Measurements from ENCODE around the gene SUPT3H.

SUPT3H gene

DNA sequence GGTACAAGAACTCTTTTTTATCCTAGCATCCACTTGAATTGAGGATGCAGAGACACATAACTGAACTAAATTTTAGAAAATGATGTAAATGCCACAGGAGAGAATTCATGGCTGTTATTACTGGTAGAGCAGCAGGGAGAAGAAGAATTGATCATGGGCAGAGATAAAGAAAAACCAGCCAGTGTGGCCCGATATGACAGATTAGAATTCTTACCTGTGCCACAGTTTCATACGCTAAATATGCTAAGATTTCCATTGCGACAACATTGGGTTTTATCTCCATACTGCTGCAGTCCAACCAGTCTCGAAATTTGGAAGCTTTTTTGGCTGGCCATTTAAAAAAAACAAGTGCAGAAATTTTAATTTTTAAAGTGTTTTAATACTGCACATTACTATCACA is 423.5 kb downstream of the SUPT3H start:
- Histone ChIP-seq H3K36me3 (ENCODE audit: insufficient read depth, low read length) (no peaks in the 10 kb centered on the region; the same call in 1 of the 2 replicates), H3K9me3 (ENCODE audit: control insufficient read depth, insufficient read depth, low read length) (peaks cover 7% of the 10 kb centered on the region; the same call in 1 of the 2 replicates), H3K9ac (ENCODE audit: low read depth, low read length) (no peak overlapping the region), H3K4me1 (ENCODE audit: insufficient read depth, low read length) (peaks cover 6% of the 10 kb centered on the region; the same call in 1 of the 2 replicates)

DNA sequence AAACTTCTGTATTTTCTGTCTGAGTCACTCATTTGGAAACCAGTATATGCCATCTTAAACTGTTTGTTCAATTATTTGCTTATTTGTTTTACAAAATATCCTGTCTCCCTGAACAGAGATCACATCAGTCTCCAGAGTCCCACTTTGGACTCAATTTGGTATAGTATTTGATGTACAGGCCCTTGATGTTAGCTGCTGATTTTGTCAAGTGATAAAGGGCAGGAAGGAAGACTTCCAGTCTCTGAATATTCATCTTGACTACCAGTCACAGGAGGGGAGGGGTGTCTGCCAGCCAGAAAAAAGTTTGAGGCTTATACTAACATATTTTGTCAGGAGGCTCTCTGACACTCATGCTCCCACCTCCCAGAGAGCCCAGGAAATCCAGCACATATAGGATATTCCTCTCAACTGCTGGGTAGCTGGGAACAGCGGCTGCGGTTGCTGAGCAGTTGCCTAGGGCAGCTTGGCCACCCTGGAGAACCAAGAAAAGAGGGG is 426.4 kb downstream of the SUPT3H start:
- H3K9me3 ChIP-seq (ENCODE audit: control insufficient read depth, insufficient read depth, low read length): peaks cover 7% of the 10 kb centered on the region
- H3K4me1 ChIP-seq (ENCODE audit: insufficient read depth, low read length): peaks cover 6% of the 10 kb centered on the region; the same call in 1 of the 2 replicates
- no peak overlapping the region for H3K9ac ChIP-seq (ENCODE audit: low read depth, low read length)
- no peaks in the 10 kb centered on the region; the same call in 1 of the 2 replicates for H3K36me3 ChIP-seq (ENCODE audit: insufficient read depth, low read length)

DNA sequence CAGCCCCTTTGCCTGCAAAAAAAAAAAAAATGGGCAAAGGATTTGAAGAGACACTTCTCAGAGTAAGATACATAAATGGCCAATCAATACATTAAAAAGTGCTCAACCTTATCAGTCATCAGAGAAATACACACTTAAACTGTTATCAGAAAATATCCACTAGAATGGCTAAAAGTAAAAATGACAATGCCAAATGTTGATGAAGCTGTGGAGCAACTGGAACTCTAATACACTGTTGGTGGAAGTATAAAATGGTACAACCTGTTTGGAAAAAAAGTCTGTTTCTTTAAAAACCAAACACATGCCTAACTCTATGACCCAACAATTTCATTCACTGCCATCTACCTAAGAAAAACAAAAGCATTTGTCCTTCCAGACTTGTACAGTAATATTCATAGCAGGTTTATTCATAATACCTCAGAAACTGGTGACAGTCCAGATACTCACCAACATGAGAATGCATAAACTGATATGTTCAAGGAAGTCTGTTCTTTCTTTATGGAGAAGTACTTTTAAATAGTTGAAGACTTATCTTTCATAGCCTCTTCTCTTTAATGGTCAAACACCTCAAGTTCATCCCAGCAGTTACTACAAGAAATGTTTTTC is 428.0 kb downstream of the SUPT3H start:
- Histone ChIP-seq H3K9ac (ENCODE audit: low read depth, low read length) (no peak overlapping the region), H3K9me3 (ENCODE audit: control insufficient read depth, insufficient read depth, low read length) (peaks cover 9% of the 10 kb centered on the region), H3K36me3 (ENCODE audit: insufficient read depth, low read length) (no peaks in the 10 kb centered on the region; the same call in 1 of the 2 replicates), H3K4me1 (ENCODE audit: insufficient read depth, low read length) (peaks cover 6% of the 10 kb centered on the region; the same call in 1 of the 2 replicates)

DNA sequence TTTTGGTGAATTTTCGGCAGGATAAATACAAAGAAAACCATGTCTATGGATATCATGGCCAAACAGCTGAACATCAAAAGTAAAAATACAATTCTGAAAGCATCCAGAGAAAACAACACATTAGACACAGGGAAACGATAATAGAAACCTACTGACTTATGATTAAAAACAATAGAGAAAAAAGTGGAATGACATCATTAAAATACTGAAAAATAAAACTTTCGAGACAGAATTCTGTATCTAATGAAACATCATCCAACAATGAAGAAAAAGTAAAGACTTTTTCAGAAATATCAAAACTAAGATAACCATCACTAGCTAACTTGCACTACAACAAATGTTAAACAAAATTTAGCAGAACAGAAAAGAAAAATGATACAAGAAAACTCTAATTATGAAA is 434.2 kb downstream of the SUPT3H start:
- no peaks in the 10 kb centered on the region for H3K4me1 ChIP-seq (ENCODE audit: insufficient read depth, low read length)
- H3K9me3 ChIP-seq (ENCODE audit: control insufficient read depth, insufficient read depth, low read length): peaks cover 2% of the 10 kb centered on the region; the same call in 1 of the 2 replicates
- no peaks in the 10 kb centered on the region for H3K36me3 ChIP-seq (ENCODE audit: insufficient read depth, low read length)
- no peak overlapping the region for H3K9ac ChIP-seq (ENCODE audit: low read depth, low read length)

DNA sequence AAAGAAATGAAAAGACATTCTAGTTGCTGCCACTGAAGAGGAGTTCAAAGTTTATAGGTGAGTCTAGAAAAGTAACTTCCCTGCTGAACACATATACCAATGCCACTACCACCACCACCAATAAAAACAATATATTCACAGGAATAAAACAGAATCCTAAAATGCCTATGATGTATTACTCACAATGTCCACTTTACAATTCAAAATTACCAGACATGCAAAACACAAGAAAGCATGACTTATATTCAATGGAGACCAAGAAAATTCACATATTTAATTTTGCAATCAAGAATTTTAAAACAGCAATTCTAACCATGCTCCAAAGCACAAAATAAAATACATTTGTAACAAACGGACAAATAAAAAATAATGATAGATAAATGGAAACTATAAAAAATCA is 434.9 kb downstream of the SUPT3H start:
- Histone ChIP-seq H3K4me1 (ENCODE audit: insufficient read depth, low read length) (no peaks in the 10 kb centered on the region), H3K36me3 (ENCODE audit: insufficient read depth, low read length) (no peaks in the 10 kb centered on the region), H3K9ac (ENCODE audit: low read depth, low read length) (no peak overlapping the region), H3K9me3 (ENCODE audit: control insufficient read depth, insufficient read depth, low read length) (peaks cover 2% of the 10 kb centered on the region; the same call in 1 of the 2 replicates)

DNA sequence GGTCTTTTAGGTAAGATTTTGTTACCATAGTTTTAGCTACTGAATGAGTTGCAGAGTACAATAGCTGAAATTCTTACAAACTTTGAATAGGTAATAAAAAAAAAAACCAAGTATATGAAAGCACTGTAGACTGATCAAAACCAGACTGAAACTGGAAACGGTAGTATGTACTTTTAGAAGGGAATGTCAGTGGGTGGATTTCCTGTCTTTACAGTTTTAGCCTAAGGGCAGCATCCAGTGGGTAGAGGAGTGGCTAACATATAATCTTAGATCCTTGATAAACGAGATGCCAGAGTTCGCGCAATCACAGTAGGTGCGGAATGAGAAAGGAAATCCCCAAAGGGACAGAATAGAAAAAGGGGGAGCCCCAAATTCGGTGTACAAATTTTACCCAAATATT is 435.5 kb downstream of the SUPT3H start:
- H3K9me3 ChIP-seq (ENCODE audit: control insufficient read depth, insufficient read depth, low read length): peaks cover 2% of the 10 kb centered on the region; the same call in 1 of the 2 replicates
- H3K4me1 ChIP-seq (ENCODE audit: insufficient read depth, low read length): no peaks in the 10 kb centered on the region
- no peak overlapping the region for H3K9ac ChIP-seq (ENCODE audit: low read depth, low read length)
- no peaks in the 10 kb centered on the region for H3K36me3 ChIP-seq (ENCODE audit: insufficient read depth, low read length)

DNA sequence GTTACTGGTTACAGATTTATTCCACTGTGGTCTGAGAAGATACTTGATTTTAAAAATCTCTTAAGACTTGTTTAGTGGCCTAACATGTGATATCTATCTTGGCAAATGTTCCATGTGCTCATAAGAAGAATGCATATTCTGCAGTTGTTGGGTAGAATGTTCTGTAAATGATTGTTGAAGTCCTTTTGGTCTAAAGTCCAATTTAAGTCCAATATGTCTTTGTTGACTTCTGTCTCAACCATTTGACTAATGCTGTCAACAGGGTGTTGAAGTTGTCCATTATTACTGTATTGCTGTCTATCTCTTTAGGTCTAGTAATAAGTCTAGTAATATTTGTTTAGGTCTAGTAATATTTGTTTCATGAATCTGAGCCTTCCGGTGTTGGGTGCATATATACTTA is 437.4 kb downstream of the SUPT3H start:
- Histone ChIP-seq H3K36me3 (ENCODE audit: insufficient read depth, low read length) (no peaks in the 10 kb centered on the region), H3K9me3 (ENCODE audit: control insufficient read depth, insufficient read depth, low read length) (no peaks in the 10 kb centered on the region), H3K4me1 (ENCODE audit: insufficient read depth, low read length) (no peaks in the 10 kb centered on the region), H3K9ac (ENCODE audit: low read depth, low read length) (no peak overlapping the region)

DNA sequence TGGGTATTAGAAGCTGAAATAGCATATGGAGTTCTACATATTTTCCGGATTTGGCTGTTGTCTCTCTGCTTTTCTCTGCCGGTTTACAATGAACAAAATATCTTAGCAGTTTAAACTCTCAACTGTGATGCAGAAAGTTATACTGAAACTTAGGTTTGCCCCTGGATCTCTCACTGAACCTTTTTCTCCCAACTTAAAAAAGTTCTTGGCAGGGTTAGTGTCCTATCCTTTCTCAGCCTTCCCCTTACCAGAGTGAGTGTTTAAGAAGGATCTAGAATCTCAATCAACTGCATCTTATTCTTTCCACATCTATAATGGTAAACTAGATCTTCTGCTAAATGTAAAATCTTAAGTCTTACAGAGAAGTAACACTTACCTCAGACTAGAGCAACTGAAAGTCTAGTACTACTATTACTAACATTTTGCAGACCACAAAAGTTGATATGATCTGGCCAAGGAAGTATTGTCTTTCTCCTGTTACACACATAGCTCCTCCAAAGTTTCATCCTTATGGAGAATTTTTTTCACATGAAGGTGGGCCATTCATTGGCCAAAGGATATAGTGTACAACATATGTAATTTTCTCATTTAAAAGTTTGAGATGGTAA is 441.9 kb downstream of the SUPT3H start:
- Histone ChIP-seq H3K36me3 (ENCODE audit: insufficient read depth, low read length) (no peaks in the 10 kb centered on the region), H3K9ac (ENCODE audit: low read depth, low read length) (no peak overlapping the region), H3K4me1 (ENCODE audit: insufficient read depth, low read length) (no peaks in the 10 kb centered on the region), H3K9me3 (ENCODE audit: control insufficient read depth, insufficient read depth, low read length) (no peaks in the 10 kb centered on the region)

DNA sequence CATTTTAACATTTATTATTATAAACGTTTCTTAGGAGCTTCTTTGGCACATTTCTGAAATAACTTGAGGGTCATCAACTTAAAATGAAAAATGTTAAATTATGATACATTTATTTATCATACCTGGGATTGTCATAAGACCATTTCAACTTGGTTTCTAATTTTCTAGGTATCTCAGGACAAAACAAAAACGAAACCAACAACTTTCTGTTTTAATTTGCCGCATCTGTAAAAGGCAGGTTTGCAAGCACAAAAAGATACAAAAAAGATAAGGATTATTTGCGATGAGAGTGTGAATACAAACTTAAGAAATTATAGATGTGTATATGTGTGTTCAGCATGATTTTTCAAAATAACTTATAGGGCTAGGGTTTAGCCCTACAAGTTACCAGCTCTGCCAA is 444.6 kb downstream of the SUPT3H start:
- no peaks in the 10 kb centered on the region for H3K36me3 ChIP-seq (ENCODE audit: insufficient read depth, low read length)
- H3K9ac ChIP-seq (ENCODE audit: low read depth, low read length): no peak overlapping the region
- no peaks in the 10 kb centered on the region for H3K9me3 ChIP-seq (ENCODE audit: control insufficient read depth, insufficient read depth, low read length)
- H3K4me1 ChIP-seq (ENCODE audit: insufficient read depth, low read length): no peaks in the 10 kb centered on the region

DNA sequence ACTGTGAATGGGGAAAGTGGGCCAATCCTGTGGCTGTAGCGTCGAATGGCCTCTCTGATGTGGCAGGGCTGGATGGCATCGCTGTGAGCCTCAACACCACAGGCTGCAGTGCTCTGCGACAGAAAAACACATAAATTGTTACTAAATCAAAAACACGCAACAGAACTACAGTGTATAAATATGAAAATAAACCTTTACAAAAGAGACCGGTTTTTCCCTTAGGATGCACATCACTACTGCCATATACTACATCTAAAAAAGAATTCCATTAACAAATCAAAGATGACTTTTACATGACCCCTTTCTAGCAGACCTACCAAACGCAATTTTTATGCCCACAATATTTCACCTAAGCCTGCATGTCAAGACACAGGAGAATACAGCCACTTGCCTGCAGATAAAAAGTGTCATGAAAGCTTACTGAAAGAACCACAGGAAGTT is 445.1 kb downstream of the SUPT3H start:
- H3K9ac ChIP-seq (ENCODE audit: low read depth, low read length): no peak overlapping the region

DNA sequence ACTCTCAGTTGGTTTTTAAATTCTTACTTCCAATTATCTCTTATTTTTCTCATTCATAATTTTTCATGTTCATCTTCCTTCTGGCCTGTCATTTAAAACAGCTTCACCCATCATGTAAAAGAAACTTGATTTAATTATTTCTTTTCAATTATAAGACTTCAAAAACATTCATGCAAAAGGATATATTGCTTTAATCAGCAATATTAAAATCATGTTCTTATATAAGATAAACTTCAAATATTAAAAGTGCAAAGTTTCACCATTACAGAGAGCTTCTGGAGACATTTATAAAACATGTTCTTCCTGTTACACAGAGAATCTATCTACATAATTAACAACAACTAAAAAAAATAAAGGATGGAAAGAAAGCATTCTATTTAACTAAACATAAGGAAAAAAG is 446.3 kb downstream of the SUPT3H start:
- H3K9ac ChIP-seq (ENCODE audit: low read depth, low read length): no peak overlapping the region
- H3K36me3 ChIP-seq (ENCODE audit: insufficient read depth, low read length): no peaks in the 10 kb centered on the region
- H3K4me1 ChIP-seq (ENCODE audit: insufficient read depth, low read length): no peaks in the 10 kb centered on the region
- H3K9me3 ChIP-seq (ENCODE audit: control insufficient read depth, insufficient read depth, low read length): no peaks in the 10 kb centered on the region

More for the DNA sequence above, 445.1 kb downstream of the SUPT3H start:
- Histone ChIP-seq H3K9me3 (ENCODE audit: control insufficient read depth, insufficient read depth, low read length) (no peaks in the 10 kb centered on the region), H3K36me3 (ENCODE audit: insufficient read depth, low read length) (no peaks in the 10 kb centered on the region), H3K4me1 (ENCODE audit: insufficient read depth, low read length) (no peaks in the 10 kb centered on the region)

DNA sequence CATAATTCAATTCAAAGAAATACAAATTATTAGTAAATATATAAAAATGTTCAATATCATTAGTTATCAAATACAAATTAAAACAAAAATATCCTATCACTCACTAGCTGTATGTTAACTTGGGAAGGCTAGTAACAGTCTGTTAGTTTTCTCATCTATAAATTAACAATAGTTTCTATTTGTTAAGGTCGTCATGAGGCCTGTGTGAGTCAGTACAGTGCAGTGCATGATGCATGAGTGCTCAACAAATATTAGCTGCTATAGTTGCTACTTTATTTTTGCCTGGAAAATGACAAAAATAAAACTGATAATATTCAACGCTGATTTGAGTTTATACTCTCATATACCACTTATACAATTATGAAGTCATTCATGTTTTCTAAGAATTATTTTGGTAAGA is 451.2 kb downstream of the SUPT3H start:
- H3K36me3 ChIP-seq (ENCODE audit: insufficient read depth, low read length): no peaks in the 10 kb centered on the region
- no peak overlapping the region for H3K9ac ChIP-seq (ENCODE audit: low read depth, low read length)
- H3K9me3 ChIP-seq (ENCODE audit: control insufficient read depth, insufficient read depth, low read length): no peaks in the 10 kb centered on the region

DNA sequence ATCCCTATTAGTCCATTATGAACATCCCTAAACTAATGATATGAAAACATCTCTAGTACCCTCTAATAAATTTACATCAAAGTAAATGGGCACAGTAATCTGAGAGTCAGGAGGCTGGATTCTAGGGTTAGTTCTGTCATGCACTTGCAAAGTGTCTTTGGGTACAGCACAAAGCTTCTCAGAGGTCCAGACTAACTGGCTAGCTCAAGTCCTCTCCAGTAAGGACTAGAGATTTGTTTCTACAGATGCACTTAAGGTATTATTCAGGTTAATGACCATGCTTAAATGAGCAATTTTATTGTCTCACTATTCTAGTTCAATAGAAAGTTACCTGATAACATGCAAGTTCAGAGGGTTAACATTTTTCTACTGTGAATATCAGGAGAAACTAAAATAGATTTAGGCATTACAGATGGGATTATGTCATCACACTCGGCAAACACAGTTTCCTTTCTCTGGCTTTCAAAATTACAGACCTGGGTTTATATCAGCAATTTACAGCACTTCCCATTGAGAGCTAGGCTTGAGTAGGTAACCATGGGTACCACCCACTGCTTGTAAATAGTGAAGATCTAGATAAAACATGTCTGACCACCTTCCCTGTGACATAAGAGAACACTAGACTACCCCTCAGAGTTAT is 452.5 kb downstream of the SUPT3H start:
- Histone ChIP-seq H3K9me3 (ENCODE audit: control insufficient read depth, insufficient read depth, low read length) (no peaks in the 10 kb centered on the region), H3K36me3 (ENCODE audit: insufficient read depth, low read length) (no peaks in the 10 kb centered on the region), H3K4me1 (ENCODE audit: insufficient read depth, low read length) (peaks cover 6% of the 10 kb centered on the region; the same call in 1 of the 2 replicates), H3K9ac (ENCODE audit: low read depth, low read length) (no peak overlapping the region)

More for the DNA sequence above, 451.2 kb downstream of the SUPT3H start:
- peaks cover 6% of the 10 kb centered on the region; the same call in 1 of the 2 replicates for H3K4me1 ChIP-seq (ENCODE audit: insufficient read depth, low read length)

DNA sequence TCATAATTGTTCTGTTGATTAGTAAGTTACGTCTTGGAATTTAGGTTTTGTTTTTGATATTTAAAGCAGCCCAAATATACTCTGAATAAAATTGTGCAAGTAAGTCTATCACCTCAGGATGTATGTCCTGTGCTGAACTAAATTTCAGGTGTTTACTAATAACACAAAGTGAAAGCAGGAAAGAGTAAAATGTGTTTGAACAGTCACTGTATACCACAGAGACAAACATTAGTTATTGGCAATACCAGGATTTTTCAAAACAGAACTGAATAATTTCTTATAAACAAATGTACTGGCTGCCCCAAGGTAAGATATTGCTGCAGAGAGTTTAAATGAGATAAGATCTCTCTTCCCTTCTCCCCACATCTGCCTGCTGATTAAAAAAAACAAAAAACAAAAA is 454.3 kb downstream of the SUPT3H start:
- Histone ChIP-seq H3K9ac (ENCODE audit: low read depth, low read length) (no peak overlapping the region), H3K9me3 (ENCODE audit: control insufficient read depth, insufficient read depth, low read length) (no peaks in the 10 kb centered on the region), H3K4me1 (ENCODE audit: insufficient read depth, low read length) (peaks cover 6% of the 10 kb centered on the region; the same call in 1 of the 2 replicates), H3K36me3 (ENCODE audit: insufficient read depth, low read length) (no peaks in the 10 kb centered on the region)
